Measurements from ENCODE around the gene VTI1B. TPM values are rescaled to one million over a fixed set of nuclear protein-coding genes. Genes with fewer than 3 reads are reported as not detected.

VTI1B gene
- total and polyA plus RNA-seq, 12 donors = 52.2 to 108 (median 82.2) TPM

DNA sequence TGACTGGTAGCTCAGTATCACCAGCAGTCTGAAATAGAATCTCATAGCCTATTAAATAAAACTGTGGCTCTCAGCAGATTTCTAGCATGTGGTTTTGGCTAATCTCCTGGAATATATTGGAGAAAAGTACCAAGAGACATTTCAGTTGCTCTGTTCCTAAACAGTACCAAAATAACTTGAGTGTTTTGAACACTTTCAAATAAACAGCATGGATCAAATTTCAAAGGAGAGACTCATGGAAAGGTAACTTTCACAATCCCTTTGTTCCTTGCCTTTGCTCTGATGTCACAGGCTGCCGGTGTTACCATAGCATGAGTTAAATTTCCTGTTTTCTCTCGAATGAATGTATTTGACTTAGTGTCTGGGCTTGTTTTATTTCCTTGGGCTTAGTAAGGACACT, 51.3 kb downstream of the VTI1B start:
- peak overlapping the region; percentile 39 to 83 (median 65) for H3K27ac ChIP-seq
- DNase-seq = peak in 1 of 7 donors; percentile 25

DNA sequence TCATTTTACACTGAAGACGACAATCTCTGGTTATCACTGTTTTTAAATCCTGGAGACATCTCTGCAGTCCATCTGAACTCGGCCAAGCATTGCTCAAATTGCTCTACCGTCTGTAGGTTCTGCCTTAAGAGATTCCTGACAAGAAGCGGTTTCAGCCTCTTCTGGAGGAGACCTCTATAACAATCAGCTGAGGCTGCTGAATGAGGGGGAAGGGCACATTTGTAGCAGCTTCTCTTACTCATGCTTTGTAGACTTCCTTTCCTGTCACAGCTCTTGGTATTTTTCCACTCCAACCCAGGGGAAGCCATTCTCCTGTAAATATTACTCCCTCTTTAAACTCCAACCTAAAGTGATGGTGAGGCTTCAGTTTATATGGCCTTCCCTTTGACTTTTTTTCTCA, 51.8 kb downstream of the VTI1B start:
- peak; percentile 51 to 79 (median 72) for DNase-seq
- H3K4me1 ChIP-seq (replicated peaks in 1 of 2) = peaks cover 23 to 33% of the 10 kb centered on the region in 2 donors
- H3K9me3 ChIP-seq (replicated peaks in 1 of 3) = no peaks in the 10 kb centered on the region
- no peaks in the 10 kb centered on the region for H3K36me3 ChIP-seq (replicated peaks in 1 of 2)
- H3K4me3 ChIP-seq = no peak overlapping the region
- peak overlapping the region; percentile 39 to 83 (median 65) for H3K27ac ChIP-seq
- WGBS, 4 donors = 32 to 43% (median 38%) methylated on average over 4 of the region's 4 CpGs
- peak in 1 of 2 donors; percentile 27 for TF ChIP-seq POLR2A (IDR thresholded peaks at IDR 0.05)
- TF ChIP-seq, protein P1, sequence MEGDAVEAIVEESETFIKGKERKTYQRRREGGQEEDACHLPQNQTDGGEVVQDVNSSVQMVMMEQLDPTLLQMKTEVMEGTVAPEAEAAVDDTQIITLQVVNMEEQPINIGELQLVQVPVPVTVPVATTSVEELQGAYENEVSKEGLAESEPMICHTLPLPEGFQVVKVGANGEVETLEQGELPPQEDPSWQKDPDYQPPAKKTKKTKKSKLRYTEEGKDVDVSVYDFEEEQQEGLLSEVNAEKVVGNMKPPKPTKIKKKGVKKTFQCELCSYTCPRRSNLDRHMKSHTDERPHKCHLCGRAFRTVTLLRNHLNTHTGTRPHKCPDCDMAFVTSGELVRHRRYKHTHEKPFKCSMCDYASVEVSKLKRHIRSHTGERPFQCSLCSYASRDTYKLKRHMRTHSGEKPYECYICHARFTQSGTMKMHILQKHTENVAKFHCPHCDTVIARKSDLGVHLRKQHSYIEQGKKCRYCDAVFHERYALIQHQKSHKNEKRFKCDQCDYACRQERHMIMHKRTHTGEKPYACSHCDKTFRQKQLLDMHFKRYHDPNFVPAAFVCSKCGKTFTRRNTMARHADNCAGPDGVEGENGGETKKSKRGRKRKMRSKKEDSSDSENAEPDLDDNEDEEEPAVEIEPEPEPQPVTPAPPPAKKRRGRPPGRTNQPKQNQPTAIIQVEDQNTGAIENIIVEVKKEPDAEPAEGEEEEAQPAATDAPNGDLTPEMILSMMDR (IDR thresholded peaks at IDR 0.05) = no peak
- intact Hi-C loops (cut with DNase I) = no loop called here
- H3K27me3 ChIP-seq = no peaks in the 10 kb centered on the region

More for the DNA sequence above, 51.3 kb downstream of the VTI1B start:
- H3K4me3 ChIP-seq = no peak overlapping the region
- intact Hi-C loops (cut with DNase I) = no loop called here
- 17 to 40% (median 22%) methylated on average over 2 of the region's 2 CpGs for WGBS, 4 donors
- H3K4me1 ChIP-seq (replicated peaks in 1 of 2) = peaks cover 23 to 33% of the 10 kb centered on the region in 2 donors
- TF ChIP-seq, protein P1 (IDR thresholded peaks at IDR 0.05) = no peak
- no peak for TF ChIP-seq POLR2A (IDR thresholded peaks at IDR 0.05)
- H3K9me3 ChIP-seq (replicated peaks in 1 of 3) = no peaks in the 10 kb centered on the region
- H3K27me3 ChIP-seq = no peaks in the 10 kb centered on the region
- no peaks in the 10 kb centered on the region for H3K36me3 ChIP-seq (replicated peaks in 1 of 2)

DNA sequence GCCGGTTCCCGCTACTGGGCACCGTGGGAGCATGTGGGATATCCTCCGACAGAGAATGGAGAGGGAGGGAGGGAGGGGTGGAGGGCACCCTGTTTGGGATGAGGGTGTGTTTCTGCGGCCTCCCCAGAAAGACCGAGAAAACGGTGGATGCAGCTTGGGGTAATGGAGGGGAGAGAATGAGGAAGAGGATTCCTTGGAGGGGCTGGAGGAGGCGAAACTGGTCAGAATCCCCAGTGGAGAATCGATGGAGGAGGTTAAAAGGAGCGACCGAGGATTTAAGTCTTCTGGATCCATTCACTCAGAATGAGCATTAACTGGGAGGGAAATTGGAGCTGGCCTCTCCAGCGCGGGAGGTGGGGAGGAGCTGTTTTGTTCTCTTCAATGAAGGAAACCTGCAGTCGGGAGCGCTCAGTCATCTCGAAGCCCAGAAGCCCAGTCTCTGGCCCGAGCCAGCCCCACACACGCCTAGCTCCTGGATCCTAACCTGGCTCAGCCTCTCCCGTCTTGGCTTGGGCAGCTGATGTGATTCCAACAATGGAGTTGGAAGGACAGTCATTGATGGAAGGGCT, 54.1 kb downstream of the VTI1B start:
- Histone ChIP-seq H3K9me3 (replicated peaks in 1 of 3) (no peaks in the 10 kb centered on the region), H3K4me3 (peak overlapping the region in 3 of 4 donors; percentile 39 to 73 (median 66)), H3K27me3 (no peaks in the 10 kb centered on the region), H3K27ac (peak overlapping the region in 4 of 5 donors; percentile 60 to 82 (median 72)), H3K36me3 (replicated peaks in 1 of 2) (no peaks in the 10 kb centered on the region), H3K4me1 (replicated peaks in 1 of 2) (peaks cover 23 to 33% of the 10 kb centered on the region in 2 donors)
- no peak for TF ChIP-seq POLR2A (IDR thresholded peaks at IDR 0.05)
- TF ChIP-seq, protein P1 (IDR thresholded peaks at IDR 0.05) = no peak
- intact Hi-C loops (cut with DNase I) = no loop called here
- WGBS, 4 donors = 3 to 10% (median 7%) methylated on average over 18 to 19 of the region's 19 CpGs
- peak in 6 of 7 donors; percentile 30 to 66 (median 42) for DNase-seq

DNA sequence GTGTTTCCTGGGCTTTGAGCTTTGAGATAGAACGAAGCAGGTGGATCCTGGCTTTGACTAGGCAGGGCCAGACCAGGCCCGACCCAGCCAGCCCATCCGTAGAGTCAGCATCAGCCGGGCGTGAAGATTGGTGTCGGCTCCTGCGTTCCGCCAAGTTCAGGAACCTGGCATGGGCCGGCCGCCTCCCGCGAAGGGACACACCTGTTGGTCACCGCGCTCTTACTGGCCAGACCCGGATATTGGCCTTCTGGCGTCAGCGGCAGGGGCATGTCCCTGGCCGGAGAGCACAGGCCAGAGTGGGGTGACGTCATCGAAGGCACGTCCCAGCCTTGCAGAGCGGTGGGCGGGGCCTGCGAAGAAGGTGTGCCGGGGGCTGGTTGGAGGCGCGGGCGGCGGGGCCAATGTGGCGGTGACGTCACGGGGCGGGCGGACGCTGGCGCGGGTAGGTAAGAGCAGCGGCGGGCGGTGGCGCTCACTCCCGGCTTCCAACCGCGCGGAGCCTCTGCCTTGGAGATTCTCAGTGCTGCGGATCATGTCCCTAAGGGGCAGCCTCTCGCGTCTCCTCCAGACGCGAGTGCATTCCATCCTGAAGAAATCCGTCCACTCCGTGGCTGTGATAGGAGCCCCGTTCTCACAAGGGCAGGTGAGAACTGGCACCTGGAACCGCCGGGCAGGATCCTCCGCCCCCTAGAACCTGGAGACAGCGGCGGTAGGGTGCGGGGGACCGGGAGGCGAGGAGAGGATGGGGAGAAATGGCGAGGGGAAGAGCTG, 54.8 kb downstream of the VTI1B start, which contains the start of gene ARG2:
Gene ARG2 (plus strand): TSS at position 475 of the 771 bp plus-strand sequence. CDS start 58 bp downstream, at position 533.
- WGBS, 4 donors = 0 to 1% (median 0%) methylated on average over 8 to 62 of the region's 62 CpGs
- H3K4me3 ChIP-seq = peak within 1 kb of the TSS; percentile 7 to 73 (median 52)
- H3K4me1 ChIP-seq (replicated peaks in 1 of 2) = peaks cover 23 to 33% of the 10 kb centered on the region in 2 donors
- intact Hi-C loops (cut with DNase I) = loop anchor here (5.0 to 10.0 kb wide), 3 partner anchors 53 to 83 kb away; partner anchors contain the start of genes RDH11 (in 1 of the 2), RDH12 (in 1 of the 2) and VTI1B (in 1 of the 2)
- no peaks in the 10 kb centered on the region for H3K9me3 ChIP-seq (replicated peaks in 1 of 3)
- DNase-seq = peak; percentile 97 to 99 (median 99)
- no peaks in the 10 kb centered on the region for H3K27me3 ChIP-seq
- TF ChIP-seq, protein P1 (IDR thresholded peaks at IDR 0.05) = peak in 1 of 6 experiments; percentile 10
- TF ChIP-seq POLR2A (IDR thresholded peaks at IDR 0.05) = peak; percentile 76
- peak within 1 kb of the TSS in 4 of 5 donors; percentile 60 to 82 (median 72) for H3K27ac ChIP-seq
- H3K36me3 ChIP-seq (replicated peaks in 1 of 2) = no peaks in the 10 kb centered on the region
